Trophoblast cell (in vitro differentiated cells and primary cell): Measurements from ENCODE around the gene MYO18B.

Source experiments
- DNase-seq, 2 donors: peaks; one replicate each; pipeline ENCODE4 v3.0.0-alpha.2; 2016
- H2AFZ ChIP-seq: 2 replicates; pipeline ENCODE4 v1.6.1; 2013; ENCODE audit warnings: low read length, moderate library complexity, mild to moderate bottlenecking; ENCODE audit not compliant: insufficient read depth, poor library complexity
- H2AK5ac ChIP-seq: 2 replicates; pipeline ENCODE4 v1.6.1; 2013; ENCODE audit warnings: mild to moderate bottlenecking, low read length
- H2BK120ac ChIP-seq: 2 replicates; pipeline ENCODE4 v1.6.1; 2013; ENCODE audit warnings: low read length, mild to moderate bottlenecking, moderate library complexity; ENCODE audit not compliant: insufficient read depth, poor library complexity
- H2BK12ac ChIP-seq: 2 replicates; pipeline ENCODE4 v1.6.1; 2013; ENCODE audit warnings: mild to moderate bottlenecking, low read length, moderate library complexity
- H2BK5ac ChIP-seq: 2 replicates; pipeline ENCODE4 v1.6.1; 2013; ENCODE audit warnings: low read length, low read depth, moderate library complexity, mild to moderate bottlenecking; ENCODE audit not compliant: poor library complexity
- H3K14ac ChIP-seq: 2 replicates; pipeline ENCODE4 v1.6.1; 2013; ENCODE audit warnings: mild to moderate bottlenecking, low read length
- H3K18ac ChIP-seq: 2 replicates; pipeline ENCODE4 v1.6.1; 2013; ENCODE audit warnings: mild to moderate bottlenecking, low read length
- H3K23ac ChIP-seq: 2 replicates; pipeline ENCODE4 v1.6.1; 2013; ENCODE audit warnings: low read length
- H3K27ac ChIP-seq: 2 replicates; pipeline ENCODE4 v1.5.1; 2013; ENCODE audit warnings: low read depth, mild to moderate bottlenecking, inconsistent platforms, low read length, moderate library complexity
- H3K27me3 ChIP-seq: 2 replicates; pipeline ENCODE4 v1.6.1; 2013; ENCODE audit warnings: inconsistent platforms, mild to moderate bottlenecking, low read length, moderate library complexity; ENCODE audit not compliant: insufficient read depth
- H3K36me3 ChIP-seq, 2 experiments: 1 replicate in 1 of 2; 2 replicates in 1 of 2; pipeline ENCODE4 v1.6.1; 2013; ENCODE audit warnings: low read length in 2 of 2, mild to moderate bottlenecking in 2 of 2, moderate library complexity in 1 of 2; ENCODE audit not compliant: insufficient read depth in 2 of 2, control insufficient read depth in 1 of 2
- H3K4ac ChIP-seq: 2 replicates; pipeline ENCODE4 v1.6.1; 2013; ENCODE audit warnings: low read depth, mild to moderate bottlenecking, low read length, moderate library complexity
- H3K4me1 ChIP-seq, 2 experiments: 1 replicate in 1 of 2; 2 replicates in 1 of 2; pipeline ENCODE4 v1.6.1; 2013; ENCODE audit warnings: low read length in 2 of 2, mild to moderate bottlenecking in 2 of 2, moderate library complexity in 1 of 2; ENCODE audit not compliant: insufficient read depth in 2 of 2, control insufficient read depth in 1 of 2
- H3K4me2 ChIP-seq: 2 replicates; pipeline ENCODE4 v1.6.1; 2013; ENCODE audit warnings: inconsistent platforms, mild to moderate bottlenecking, low read length, moderate library complexity
- H3K4me3 ChIP-seq: 2 replicates; pipeline ENCODE4 v1.5.1; 2013; ENCODE audit warnings: mild to moderate bottlenecking, low read depth, low read length, inconsistent platforms
- H3K79me1 ChIP-seq: one replicate; pipeline ENCODE4 v1.6.1; 2013; ENCODE audit warnings: low read length
- H3K79me2 ChIP-seq: 2 replicates; pipeline ENCODE4 v1.6.1; 2013; ENCODE audit warnings: low read length, mild to moderate bottlenecking; ENCODE audit not compliant: control insufficient read depth, insufficient read depth, poor library complexity
- H3K9ac ChIP-seq: 2 replicates; pipeline ENCODE4 v1.6.1; 2013; ENCODE audit warnings: mild to moderate bottlenecking, low read length
- H3K9me3 ChIP-seq: 2 replicates; pipeline ENCODE4 v1.6.1; 2013; ENCODE audit warnings: low read depth, mild to moderate bottlenecking, control low read depth, inconsistent platforms, low read length; ENCODE audit not compliant: insufficient read depth
- H4K12ac ChIP-seq: 2 replicates; pipeline ENCODE4 v1.6.1; 2013; ENCODE audit warnings: low read depth, mild to moderate bottlenecking, low read length, moderate library complexity
- H4K8ac ChIP-seq: 2 replicates; pipeline ENCODE4 v1.6.1; 2013; ENCODE audit warnings: low read depth, mild to moderate bottlenecking, low read length, moderate library complexity
- H4K91ac ChIP-seq: one replicate; pipeline ENCODE4 v1.6.1; 2013; ENCODE audit warnings: low read depth, mild to moderate bottlenecking, low read length, moderate library complexity
- WGBS: extraction: QIAGEN DNeasy Blood & Tissue Kit; methylation state at CpG from one replicate; pipeline ENCODE4 v1.1.7; 2013; ENCODE audit warnings: missing lambda C conversion rate; ENCODE audit not compliant: insufficient read length, insufficient coverage; ENCODE audit errors: extremely low coverage; 5-methylcytosine and 5-hydroxymethylcytosine counted together

MYO18B gene

DNA sequence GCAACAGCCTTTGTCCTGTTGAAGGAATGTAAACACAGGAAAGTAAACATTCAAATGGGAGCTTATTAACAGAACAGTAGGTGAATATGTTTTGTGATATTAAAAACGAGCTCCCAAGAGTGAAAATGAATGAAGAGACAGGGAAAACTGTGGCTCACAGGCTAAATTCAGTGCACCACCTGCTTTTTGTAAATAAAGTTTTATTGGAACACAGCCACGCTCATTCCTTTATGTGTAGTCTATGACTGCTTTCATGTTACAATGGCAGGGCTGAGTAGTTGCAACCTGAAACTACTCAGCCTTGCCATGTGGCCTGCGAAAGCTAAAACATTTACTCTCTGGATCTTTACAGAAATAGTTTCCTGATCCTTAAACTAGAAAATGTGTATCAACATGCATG lies 136.9 kb downstream of the MYO18B start:
- Histone ChIP-seq H4K91ac (no peak overlapping the region), H3K4ac (no peak overlapping the region), H2BK120ac (no peak overlapping the region), H2AFZ (no peak overlapping the region), H4K12ac (no peak overlapping the region), H2AK5ac (no peak overlapping the region), H3K36me3 (no peaks in the 10 kb centered on the region), H3K9me3 (no peaks in the 10 kb centered on the region), H3K4me1 (no peaks in the 10 kb centered on the region), H2BK12ac (no peak overlapping the region), H2BK5ac (no peak overlapping the region), H3K79me2 (no peaks in the 10 kb centered on the region), H3K27ac (no peak overlapping the region), H3K4me2 (no peak overlapping the region), H3K4me3 (no peak overlapping the region), H3K79me1 (no peaks in the 10 kb centered on the region), H3K18ac (no peak overlapping the region), H4K8ac (no peak overlapping the region), H3K14ac (no peak overlapping the region), H3K9ac (no peak overlapping the region), H3K27me3 (no peaks in the 10 kb centered on the region), H3K23ac (no peak overlapping the region)
- no CpG with 5 or more reads among the region's 3 CpGs for WGBS
- no peak for DNase-seq

DNA sequence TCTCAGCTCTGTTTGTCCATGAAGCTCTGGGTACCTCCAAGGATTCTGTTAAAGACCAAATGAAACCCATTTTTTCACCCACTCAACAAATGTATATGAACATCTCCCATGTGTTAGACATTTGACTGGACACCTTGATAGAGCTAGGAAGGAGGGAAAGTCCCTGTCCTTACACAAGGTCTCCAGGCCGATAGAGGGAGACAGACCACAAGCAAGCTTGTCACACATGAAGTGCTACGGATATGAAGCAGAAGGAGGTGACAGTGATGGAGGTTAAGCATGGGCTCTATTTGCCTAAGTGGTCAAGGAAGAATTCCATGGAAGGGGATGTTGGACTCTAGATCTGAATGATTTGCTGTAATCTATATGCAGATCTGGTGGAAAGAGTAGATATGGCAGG lies 138.5 kb downstream of the MYO18B start:
- Histone ChIP-seq H3K18ac (no peak overlapping the region), H3K36me3 (no peaks in the 10 kb centered on the region), H3K4me2 (no peak overlapping the region), H3K9ac (no peak overlapping the region), H3K23ac (no peak overlapping the region), H3K79me2 (no peaks in the 10 kb centered on the region), H2AFZ (no peak overlapping the region), H2BK12ac (no peak overlapping the region), H4K12ac (no peak overlapping the region), H2BK120ac (no peak overlapping the region), H3K27ac (no peak overlapping the region), H3K4ac (no peak overlapping the region), H3K9me3 (no peaks in the 10 kb centered on the region), H3K4me3 (no peak overlapping the region), H4K8ac (no peak overlapping the region), H3K14ac (no peak overlapping the region), H3K79me1 (no peaks in the 10 kb centered on the region), H2AK5ac (no peak overlapping the region), H2BK5ac (no peak overlapping the region), H3K4me1 (no peaks in the 10 kb centered on the region), H3K27me3 (no peaks in the 10 kb centered on the region), H4K91ac (no peak overlapping the region)
- no CpG with 5 or more reads among the region's 2 CpGs for WGBS
- peak in 1 of 2 donors; percentile 3 for DNase-seq

DNA sequence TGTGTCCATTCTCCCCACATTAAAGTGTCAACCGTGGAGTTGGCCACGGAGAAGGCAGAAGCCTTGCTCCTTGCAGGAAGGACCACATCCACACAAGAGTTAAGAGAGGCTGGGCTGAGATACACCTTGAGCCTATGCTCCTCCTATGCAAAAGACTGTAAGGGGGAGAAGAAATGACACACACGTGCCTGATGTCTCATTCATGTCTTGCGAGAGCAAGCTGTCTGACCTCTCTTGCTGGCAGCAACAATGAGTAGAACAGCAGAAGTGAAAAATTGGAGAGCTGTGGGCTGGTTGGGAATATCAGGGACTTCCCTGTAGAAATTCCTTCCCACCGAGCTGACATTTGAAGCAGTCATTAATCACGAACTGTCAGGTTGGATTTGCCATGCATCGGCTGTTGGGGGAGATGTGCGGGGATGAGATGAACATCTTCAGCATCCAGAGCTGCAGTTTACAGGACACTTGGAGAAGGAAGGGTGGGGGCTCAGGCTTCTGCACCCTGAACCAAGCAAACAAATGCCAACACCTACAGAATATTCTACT lies 139.3 kb downstream of the MYO18B start:
- H3K27me3 ChIP-seq: no peaks in the 10 kb centered on the region
- H3K14ac ChIP-seq: no peak overlapping the region
- no peaks in the 10 kb centered on the region for H3K79me2 ChIP-seq
- no peak overlapping the region for H2AK5ac ChIP-seq
- no peak overlapping the region for H3K4me3 ChIP-seq
- no peak overlapping the region for H3K27ac ChIP-seq
- no peaks in the 10 kb centered on the region for H3K4me1 ChIP-seq
- H3K36me3 ChIP-seq: no peaks in the 10 kb centered on the region
- H3K18ac ChIP-seq: no peak overlapping the region
- H2BK12ac ChIP-seq: no peak overlapping the region
- no peak overlapping the region for H3K4me2 ChIP-seq
- no CpG with 5 or more reads among the region's 8 CpGs for WGBS
- no peak for DNase-seq
- no peak overlapping the region for H4K8ac ChIP-seq
- no peaks in the 10 kb centered on the region for H3K79me1 ChIP-seq
- H2BK5ac ChIP-seq: no peak overlapping the region
- no peak overlapping the region for H3K23ac ChIP-seq
- H2AFZ ChIP-seq: no peak overlapping the region
- H2BK120ac ChIP-seq: no peak overlapping the region
- H3K4ac ChIP-seq: no peak overlapping the region
- no peak overlapping the region for H4K91ac ChIP-seq
- H3K9me3 ChIP-seq: no peaks in the 10 kb centered on the region
- H4K12ac ChIP-seq: no peak overlapping the region
- no peak overlapping the region for H3K9ac ChIP-seq

DNA sequence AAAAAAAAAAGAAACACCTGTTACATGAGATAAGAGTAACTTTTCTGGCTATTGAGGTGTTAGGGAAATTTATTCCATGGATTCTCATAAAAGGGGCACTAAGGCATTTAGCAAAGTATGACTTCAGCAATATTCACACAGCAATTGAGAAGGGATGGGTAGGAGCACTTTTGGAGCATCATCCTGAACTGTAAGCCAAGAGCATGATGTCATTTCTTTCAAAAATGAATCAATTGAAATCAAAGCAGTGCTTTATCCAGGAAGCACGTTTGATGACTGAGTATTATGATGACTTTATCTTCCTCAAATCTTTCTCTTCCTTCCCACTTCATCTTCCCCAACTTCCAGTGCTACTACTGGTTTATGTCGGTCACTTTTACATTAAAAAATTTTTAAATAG lies 140.4 kb downstream of the MYO18B start:
- no peak overlapping the region for H3K4me3 ChIP-seq
- H3K4me1 ChIP-seq: no peaks in the 10 kb centered on the region
- H2BK12ac ChIP-seq: no peak overlapping the region
- H3K23ac ChIP-seq: no peak overlapping the region
- no peaks in the 10 kb centered on the region for H3K9me3 ChIP-seq
- H4K91ac ChIP-seq: no peak overlapping the region
- no peaks in the 10 kb centered on the region for H3K79me2 ChIP-seq
- no peak overlapping the region for H3K18ac ChIP-seq
- H2BK120ac ChIP-seq: no peak overlapping the region
- no peak overlapping the region for H3K4me2 ChIP-seq
- no peak overlapping the region for H3K14ac ChIP-seq
- no peak overlapping the region for H4K8ac ChIP-seq
- no peak overlapping the region for H2AK5ac ChIP-seq
- H3K4ac ChIP-seq: no peak overlapping the region
- no peak overlapping the region for H4K12ac ChIP-seq
- WGBS: no CpG with 5 or more reads among the region's 2 CpGs
- no peak overlapping the region for H2BK5ac ChIP-seq
- no peak overlapping the region for H3K27ac ChIP-seq
- H3K36me3 ChIP-seq: no peaks in the 10 kb centered on the region
- no peak for DNase-seq
- no peak overlapping the region for H2AFZ ChIP-seq
- no peak overlapping the region for H3K9ac ChIP-seq
- H3K27me3 ChIP-seq: no peaks in the 10 kb centered on the region
- no peaks in the 10 kb centered on the region for H3K79me1 ChIP-seq
